ENCODE measurements around the gene DENND4A.
"Not testable (repeated sequence)": the region's sequence is repeated elsewhere in the genome, so short reads cannot be mapped to it uniquely, and the experiment has no call there.

The DENND4A gene

DNA sequence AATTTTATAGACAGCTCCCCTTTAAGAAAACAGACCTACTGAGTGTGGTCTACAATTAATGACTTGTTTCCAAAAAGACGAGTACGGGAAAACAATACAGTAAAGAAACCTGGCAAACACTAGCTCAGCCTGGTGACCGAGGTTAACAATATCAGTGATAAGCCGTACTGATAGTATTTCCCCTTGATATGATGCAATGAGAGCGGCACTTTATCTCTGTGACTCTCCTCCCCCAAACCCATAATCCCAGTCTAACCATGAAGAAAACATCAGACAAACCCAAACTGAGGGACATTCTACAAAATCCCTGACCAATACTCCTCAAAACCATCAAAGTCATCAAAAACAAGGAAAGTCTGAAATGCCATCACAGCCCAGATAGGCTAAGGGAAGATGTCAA is 8.2 kb downstream of the DENND4A start:
- no peak overlapping the region for H3K27ac Mint-ChIP-seq
- H3K4me3 Mint-ChIP-seq, result no peak overlapping the region
- H3K4me1 Mint-ChIP-seq (ENCODE audit: low read depth), result peaks cover 35% of the 10 kb centered on the region
- H3K36me3 Mint-ChIP-seq, result peaks cover 4% of the 10 kb centered on the region
- no peaks in the 10 kb centered on the region for H3K9me3 Mint-ChIP-seq (ENCODE audit: low read depth)
- H3K27me3 Mint-ChIP-seq, result no peaks in the 10 kb centered on the region

DNA sequence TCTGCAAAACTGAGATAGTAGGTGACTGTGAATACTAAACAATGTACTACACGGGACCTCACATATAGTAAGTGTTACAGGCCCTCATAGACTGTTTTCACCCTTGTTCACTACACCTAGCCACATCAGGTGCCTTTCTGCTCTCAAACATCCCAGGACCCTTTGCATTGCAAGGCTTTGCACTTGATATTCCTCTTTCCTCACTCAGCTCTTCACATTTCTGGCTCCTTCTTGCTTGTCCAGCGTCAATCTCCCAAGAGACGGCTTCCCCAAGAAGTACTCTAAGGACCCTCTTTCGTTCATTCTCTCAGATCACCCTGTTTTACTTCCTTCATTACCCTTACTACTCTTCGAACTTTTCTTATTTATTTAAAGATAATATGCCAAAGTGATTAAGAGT is 10.0 kb downstream of the DENND4A start:
- Mint-ChIP-seq H3K27ac (no peak overlapping the region), H3K9me3 (ENCODE audit: low read depth) (no peaks in the 10 kb centered on the region), H3K4me3 (no peak overlapping the region), H3K27me3 (no peaks in the 10 kb centered on the region), H3K36me3 (peaks cover 4% of the 10 kb centered on the region), H3K4me1 (ENCODE audit: low read depth) (peaks cover 33% of the 10 kb centered on the region)

DNA sequence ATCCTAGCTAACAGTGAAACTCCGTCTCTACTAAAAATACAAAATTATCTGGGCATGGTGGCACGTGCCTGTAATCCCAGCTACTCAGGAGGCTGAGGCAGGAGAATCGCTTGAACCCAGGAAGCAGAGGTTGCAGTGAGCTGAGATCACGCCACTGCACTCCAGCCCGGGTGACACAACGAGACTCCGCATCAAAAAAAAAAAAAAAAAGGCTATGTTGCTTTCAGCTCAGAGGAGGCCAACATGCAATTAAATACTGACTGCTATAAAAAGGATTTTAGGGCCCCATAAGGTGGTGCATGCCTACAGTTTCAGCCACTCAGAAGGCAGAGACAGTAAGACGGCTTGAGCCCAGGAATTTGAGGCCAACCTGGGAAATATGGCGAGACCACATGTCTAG is 13.4 kb downstream of the DENND4A start:
- H3K4me3 Mint-ChIP-seq, result peak overlapping the region; percentile 32
- H3K36me3 Mint-ChIP-seq; H3K27me3 Mint-ChIP-seq; H3K9me3 Mint-ChIP-seq (ENCODE audit: low read depth): not testable (repeated sequence)
- H3K4me1 Mint-ChIP-seq (ENCODE audit: low read depth), result peaks cover 35% of the 10 kb centered on the region
- H3K27ac Mint-ChIP-seq, result peak overlapping the region; percentile 6

DNA sequence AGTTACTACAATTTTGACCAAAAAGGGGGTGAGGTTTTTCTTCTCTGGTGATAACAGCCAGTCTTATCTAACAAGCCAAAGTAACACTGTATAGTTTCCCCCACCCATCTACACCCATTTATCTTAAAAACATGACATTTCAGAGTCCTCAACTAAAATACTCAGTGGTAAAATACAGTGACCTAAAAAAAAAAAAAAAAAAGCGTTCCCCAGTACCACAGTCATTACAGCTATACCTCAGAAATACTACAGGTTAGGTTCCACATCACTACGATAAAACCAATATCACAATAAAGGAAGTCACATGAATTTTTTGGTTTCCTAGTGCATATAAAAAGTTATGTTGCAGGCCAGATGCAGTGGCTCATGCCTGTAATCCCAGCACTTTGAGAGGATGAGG is 13.8 kb downstream of the DENND4A start:
- H3K4me1 Mint-ChIP-seq (ENCODE audit: low read depth), result peaks cover 35% of the 10 kb centered on the region
- H3K4me3 Mint-ChIP-seq, result peak overlapping the region; percentile 32
- H3K9me3 Mint-ChIP-seq (ENCODE audit: low read depth), result no peaks in the 10 kb centered on the region
- H3K27ac Mint-ChIP-seq, result peak overlapping the region; percentile 6
- H3K36me3 Mint-ChIP-seq, result peaks cover 4% of the 10 kb centered on the region
- H3K27me3 Mint-ChIP-seq, result no peaks in the 10 kb centered on the region

DNA sequence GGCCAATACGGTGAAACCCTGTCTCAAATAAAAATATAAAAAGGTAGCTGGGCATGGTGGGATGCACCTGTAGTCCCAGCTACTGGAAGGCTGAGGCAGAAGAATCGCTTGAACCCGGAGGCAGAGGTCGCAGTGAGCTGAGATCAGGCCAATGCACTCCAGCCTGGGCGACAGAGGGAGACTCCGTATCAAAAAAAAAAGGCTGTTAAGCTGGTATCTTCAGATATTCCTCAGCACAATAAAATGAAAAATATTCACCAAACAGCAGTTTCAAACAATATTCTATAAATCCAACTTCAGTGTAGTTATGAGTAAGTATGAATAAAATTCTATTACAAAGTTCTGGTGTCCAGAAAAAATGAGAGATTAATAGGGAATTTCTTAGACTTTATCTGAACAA is 14.2 kb downstream of the DENND4A start:
- H3K27me3 Mint-ChIP-seq, result no peaks in the 10 kb centered on the region
- no peak overlapping the region for H3K27ac Mint-ChIP-seq
- no peak overlapping the region for H3K4me3 Mint-ChIP-seq
- peaks cover 6% of the 10 kb centered on the region for H3K36me3 Mint-ChIP-seq
- peaks cover 36% of the 10 kb centered on the region for H3K4me1 Mint-ChIP-seq (ENCODE audit: low read depth)
- no peaks in the 10 kb centered on the region for H3K9me3 Mint-ChIP-seq (ENCODE audit: low read depth)

DNA sequence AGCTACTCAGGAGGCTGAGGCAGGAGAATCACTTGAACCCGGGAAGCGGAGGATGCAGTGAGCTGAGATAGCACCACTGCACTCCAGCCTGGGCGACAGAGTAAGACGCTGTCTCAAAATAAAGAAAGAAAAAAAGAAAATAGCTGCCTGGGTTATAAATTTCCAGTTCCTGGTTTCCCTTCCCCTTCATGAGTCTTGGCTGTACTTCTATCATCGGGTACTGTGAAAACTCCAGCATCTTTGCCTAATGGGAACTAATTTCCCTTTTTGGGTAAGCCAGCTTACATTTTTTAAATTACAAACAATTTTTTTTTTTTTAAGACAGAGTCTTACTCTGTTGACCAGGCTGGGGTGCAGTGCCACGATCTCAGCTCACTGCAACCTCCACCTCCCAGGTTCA is 15.0 kb downstream of the DENND4A start:
- no peak overlapping the region for H3K27ac Mint-ChIP-seq
- H3K27me3 Mint-ChIP-seq, result no peaks in the 10 kb centered on the region
- H3K4me3 Mint-ChIP-seq, result no peak overlapping the region
- H3K4me1 Mint-ChIP-seq (ENCODE audit: low read depth), result peaks cover 38% of the 10 kb centered on the region
- H3K36me3 Mint-ChIP-seq, result peaks cover 8% of the 10 kb centered on the region
- H3K9me3 Mint-ChIP-seq (ENCODE audit: low read depth), result no peaks in the 10 kb centered on the region

DNA sequence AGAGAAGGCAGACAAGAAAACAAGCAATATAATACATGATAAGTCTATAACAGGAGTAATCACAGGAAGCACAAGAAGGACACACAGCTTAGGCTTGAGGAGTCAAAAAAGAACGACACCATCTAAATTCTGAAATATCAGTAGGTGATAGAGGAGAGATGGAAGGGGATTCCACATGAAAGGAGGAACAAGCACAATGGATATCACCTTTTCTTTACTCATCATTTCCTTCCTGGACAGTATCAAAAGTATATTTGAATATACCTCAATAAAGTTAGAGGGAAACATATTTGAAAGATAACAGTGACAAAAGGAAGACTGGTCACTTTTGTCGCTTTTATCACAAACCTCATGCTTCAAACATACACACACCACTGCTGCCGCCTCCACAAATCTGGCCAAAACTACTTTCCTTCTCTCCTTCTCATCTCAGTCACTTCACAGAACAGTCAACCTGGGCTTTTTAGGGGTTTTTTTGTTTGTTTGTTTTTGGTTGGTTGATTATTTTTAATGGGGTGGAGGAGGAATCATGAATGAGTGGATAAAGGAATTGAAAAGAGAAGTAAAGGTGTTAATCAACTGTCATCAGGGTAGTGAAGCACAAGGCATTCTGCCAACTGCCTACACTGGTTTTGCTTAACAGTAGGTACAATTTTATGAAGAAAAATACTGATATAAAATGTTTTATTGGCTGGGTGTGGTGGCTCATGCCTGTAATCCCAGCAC is 18.5 kb downstream of the DENND4A start:
- no peaks in the 10 kb centered on the region for H3K9me3 Mint-ChIP-seq (ENCODE audit: low read depth)
- H3K4me1 Mint-ChIP-seq (ENCODE audit: low read depth), result peaks cover 56% of the 10 kb centered on the region
- no peaks in the 10 kb centered on the region for H3K27me3 Mint-ChIP-seq
- peaks cover 10% of the 10 kb centered on the region for H3K36me3 Mint-ChIP-seq
- H3K27ac Mint-ChIP-seq, result peak overlapping the region; percentile 28
- peak overlapping the region; percentile 54 for H3K4me3 Mint-ChIP-seq

DNA sequence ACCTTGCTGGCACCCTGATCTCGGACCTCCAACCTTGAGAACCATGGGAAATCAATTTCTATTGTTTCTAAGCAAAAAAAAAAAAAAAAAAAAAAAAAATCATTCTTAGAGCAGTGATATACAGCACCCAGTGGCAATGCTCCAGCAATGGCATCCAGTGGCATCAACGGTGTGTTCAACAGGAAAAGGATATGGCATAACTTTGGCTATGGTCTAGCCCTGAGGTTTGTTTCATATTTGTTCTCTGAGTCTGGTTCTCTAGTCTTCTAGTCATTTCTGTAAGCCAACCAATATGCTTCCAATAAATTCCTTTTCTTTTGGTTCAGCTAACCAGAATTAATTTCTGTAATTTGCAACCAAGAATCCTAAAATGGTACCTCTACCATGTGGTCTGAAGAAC is 19.2 kb downstream of the DENND4A start:
- H3K9me3 Mint-ChIP-seq (ENCODE audit: low read depth), result no peaks in the 10 kb centered on the region
- peaks cover 55% of the 10 kb centered on the region for H3K4me1 Mint-ChIP-seq (ENCODE audit: low read depth)

DNA sequence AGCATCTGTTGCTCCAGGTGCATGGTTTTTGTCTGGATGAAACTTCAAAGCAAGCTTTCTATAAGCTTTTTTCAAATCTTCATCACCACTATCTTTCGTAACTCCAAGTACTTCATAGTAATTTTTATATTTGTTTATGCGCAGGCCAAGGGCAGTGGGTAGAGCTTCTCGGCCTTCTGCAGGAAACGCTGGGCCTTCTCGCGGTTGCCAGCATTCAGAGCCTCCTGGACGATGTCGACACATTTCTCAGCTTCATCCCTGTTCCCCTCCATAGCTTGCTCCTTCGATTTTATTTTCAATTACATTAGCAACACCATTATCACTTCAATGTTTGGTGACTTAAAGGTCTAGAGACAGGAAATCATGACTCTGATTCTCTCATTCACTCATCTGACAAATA is 20.2 kb downstream of the DENND4A start:
- Mint-ChIP-seq H3K4me1 (ENCODE audit: low read depth) (peaks cover 65% of the 10 kb centered on the region), H3K27me3 (no peaks in the 10 kb centered on the region), H3K27ac (peak overlapping the region; percentile 12), H3K4me3 (no peak overlapping the region), H3K9me3 (ENCODE audit: low read depth) (no peaks in the 10 kb centered on the region), H3K36me3 (peaks cover 16% of the 10 kb centered on the region)

More for the DNA sequence above, 19.2 kb downstream of the DENND4A start:
- Mint-ChIP-seq H3K27me3 (no peaks in the 10 kb centered on the region), H3K27ac (no peak overlapping the region), H3K4me3 (peak overlapping the region; percentile 54), H3K36me3 (peaks cover 13% of the 10 kb centered on the region)

DNA sequence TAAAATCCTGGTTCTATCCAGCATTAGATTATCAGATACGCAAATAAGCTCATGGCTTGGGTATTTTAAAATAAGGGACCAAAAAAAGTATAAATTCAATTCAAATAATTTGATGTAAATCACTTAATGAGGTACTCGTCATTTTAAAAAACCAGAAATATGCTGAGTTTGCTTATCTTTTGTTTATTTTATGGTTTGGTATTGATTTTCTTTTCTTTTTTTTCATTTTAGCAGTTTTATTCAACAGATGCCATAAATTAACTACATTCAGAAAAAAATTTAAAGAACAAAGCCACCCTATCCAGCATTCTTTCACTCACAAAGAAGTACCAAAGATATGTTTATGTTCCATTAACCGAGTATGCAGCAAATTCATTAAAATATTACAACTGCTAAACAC is 22.6 kb downstream of the DENND4A start:
- H3K36me3 Mint-ChIP-seq, result peaks cover 22% of the 10 kb centered on the region
- no peak overlapping the region for H3K4me3 Mint-ChIP-seq
- peaks cover 70% of the 10 kb centered on the region for H3K4me1 Mint-ChIP-seq (ENCODE audit: low read depth)
- H3K27me3 Mint-ChIP-seq, result no peaks in the 10 kb centered on the region
- no peaks in the 10 kb centered on the region for H3K9me3 Mint-ChIP-seq (ENCODE audit: low read depth)
- no peak overlapping the region for H3K27ac Mint-ChIP-seq

DNA sequence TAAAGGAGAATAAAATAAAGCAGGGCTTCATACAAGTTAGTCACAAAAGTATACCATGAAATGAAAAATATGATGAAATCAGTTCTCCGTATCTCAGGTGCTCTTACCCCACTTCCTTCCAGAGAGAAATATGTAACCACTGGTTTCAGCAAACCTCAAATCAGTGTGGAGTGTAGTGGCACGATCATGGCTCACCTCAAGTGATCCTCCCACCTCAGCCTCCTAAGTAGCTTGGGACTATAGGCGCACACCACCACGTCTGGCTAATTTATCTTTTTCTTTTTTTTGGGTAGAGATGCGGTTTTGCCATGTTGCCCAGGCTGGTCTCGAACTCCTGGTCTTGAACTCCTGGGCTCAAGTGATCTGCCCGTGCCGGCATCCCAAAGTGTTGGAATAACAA is 24.2 kb downstream of the DENND4A start:
- no peak overlapping the region for H3K4me3 Mint-ChIP-seq
- no peaks in the 10 kb centered on the region for H3K27me3 Mint-ChIP-seq
- H3K27ac Mint-ChIP-seq, result no peak overlapping the region
- H3K9me3 Mint-ChIP-seq (ENCODE audit: low read depth), result no peaks in the 10 kb centered on the region
- H3K4me1 Mint-ChIP-seq (ENCODE audit: low read depth), result peaks cover 66% of the 10 kb centered on the region
- H3K36me3 Mint-ChIP-seq, result peaks cover 16% of the 10 kb centered on the region

DNA sequence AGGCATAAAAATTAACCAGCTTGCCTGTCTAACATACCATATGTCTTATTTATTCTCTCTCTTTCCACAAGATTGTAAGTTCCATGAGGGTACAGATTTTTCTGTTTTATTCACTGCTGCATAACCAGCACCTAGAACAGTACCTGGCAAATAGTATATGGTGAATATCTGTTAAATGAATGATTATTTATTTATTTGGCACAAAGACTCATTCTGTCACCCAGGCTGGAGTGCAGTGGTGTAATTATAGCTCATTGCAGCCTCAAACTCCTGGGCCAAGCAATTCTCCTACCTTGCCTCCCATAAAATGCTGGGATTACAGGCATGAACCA is 24.9 kb downstream of the DENND4A start:
- H3K36me3 Mint-ChIP-seq, result peaks cover 16% of the 10 kb centered on the region
- H3K27me3 Mint-ChIP-seq, result no peaks in the 10 kb centered on the region
- H3K9me3 Mint-ChIP-seq (ENCODE audit: low read depth), result no peaks in the 10 kb centered on the region
- peaks cover 72% of the 10 kb centered on the region for H3K4me1 Mint-ChIP-seq (ENCODE audit: low read depth)
- H3K4me3 Mint-ChIP-seq, result no peak overlapping the region
- H3K27ac Mint-ChIP-seq, result no peak overlapping the region

DNA sequence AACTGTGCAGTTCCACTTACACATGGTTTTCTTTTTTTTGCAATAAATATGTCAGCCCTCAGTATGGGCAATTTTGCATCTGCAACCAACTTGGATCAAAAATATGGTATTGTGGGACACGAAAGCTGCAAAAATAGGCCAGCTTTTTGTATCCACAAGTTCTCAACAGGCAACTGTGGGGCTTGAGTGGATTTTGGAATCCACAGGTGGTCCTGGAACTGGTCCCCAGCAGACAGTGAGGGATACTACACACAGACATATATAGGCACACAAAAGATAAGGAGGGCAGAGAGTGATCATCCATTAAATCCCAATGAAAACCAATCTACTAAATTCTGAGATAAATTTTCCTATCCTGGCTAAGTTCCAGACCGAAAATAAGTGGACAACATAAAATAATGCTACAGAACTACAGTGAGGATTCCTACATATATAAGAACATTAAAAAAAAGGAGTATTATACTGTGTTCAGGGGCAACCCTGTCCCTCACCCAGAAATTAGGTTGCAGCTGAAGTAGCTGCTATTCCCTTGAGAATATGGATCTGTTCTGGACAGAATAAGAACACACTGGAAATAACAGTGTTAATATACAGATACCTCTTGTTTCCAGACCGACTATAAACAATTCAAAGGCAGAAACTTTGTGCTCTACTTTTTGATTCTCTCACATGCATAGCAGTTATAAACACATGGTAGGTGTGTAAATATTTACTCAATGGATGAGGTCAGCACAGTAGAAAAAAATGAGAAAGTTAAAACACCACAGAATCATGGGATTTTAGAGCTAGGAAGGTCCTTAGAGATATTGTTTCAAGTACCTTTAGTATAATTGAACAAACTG is 25.4 kb downstream of the DENND4A start:
- Mint-ChIP-seq H3K27ac (peak overlapping the region; percentile 28), H3K9me3 (ENCODE audit: low read depth) (no peaks in the 10 kb centered on the region), H3K36me3 (peaks cover 13% of the 10 kb centered on the region), H3K27me3 (no peaks in the 10 kb centered on the region), H3K4me3 (peak overlapping the region; percentile 8), H3K4me1 (ENCODE audit: low read depth) (peaks cover 69% of the 10 kb centered on the region)

DNA sequence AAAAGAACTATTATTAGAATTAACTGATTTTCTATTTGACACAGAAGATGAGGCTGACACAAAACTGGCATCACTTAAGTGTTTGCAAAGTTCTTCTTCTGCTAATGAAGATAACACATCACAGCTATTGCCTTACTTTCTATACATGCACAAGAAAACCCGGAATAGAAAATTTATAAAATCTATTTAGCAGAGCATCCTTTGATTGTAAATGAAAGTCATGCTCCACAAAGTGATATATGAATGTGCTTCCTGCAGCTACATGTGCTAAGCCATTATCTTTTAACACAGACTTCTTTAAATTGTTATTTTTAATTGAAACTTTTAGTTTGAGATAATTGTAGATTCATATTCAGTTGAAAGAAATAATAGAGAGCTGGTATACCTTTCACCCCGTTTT is 27.0 kb downstream of the DENND4A start:
- no peaks in the 10 kb centered on the region for H3K27me3 Mint-ChIP-seq
- H3K4me1 Mint-ChIP-seq (ENCODE audit: low read depth), result peaks cover 62% of the 10 kb centered on the region

DNA sequence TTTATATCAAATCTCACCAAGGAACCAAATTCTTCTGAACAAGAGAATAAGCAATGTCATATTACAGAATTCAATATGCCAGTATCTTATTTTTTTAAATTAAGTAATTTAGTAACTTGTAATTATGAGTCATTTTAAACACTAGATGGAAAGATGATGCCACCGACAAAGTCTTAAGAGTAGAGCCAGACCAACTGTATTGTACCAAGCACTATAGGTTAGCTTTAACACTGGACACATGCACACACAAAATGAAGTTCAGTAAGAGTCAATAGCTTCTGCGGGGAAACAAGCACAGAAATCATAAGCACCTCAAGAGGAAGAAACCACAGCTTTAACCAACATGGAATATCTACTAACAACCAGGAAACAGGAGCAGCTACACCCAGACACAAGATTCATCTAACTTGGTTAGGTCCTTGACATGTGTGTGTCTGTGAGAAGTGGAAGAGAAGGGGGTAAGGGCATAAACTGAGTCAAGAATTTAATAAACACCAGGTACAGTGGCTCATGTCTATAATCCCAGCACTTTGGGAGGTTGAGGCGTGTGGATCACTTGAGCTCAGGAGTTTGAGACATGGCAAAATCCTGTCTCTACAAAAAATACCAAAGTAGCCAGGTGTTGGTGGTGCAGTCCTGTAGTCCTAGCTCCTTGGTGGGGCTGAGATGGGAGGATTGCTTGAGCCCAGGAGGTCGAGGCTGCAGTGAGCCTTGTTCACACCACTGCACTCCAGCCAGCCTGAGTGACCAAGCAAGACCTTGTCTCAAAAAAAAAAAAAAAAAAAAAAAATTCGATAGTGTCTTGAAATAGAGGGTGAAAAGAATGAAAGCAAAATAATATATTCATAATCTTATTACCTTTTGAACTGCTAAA is 28.9 kb downstream of the DENND4A start:
- no peaks in the 10 kb centered on the region for H3K27me3 Mint-ChIP-seq
- no peak overlapping the region for H3K4me3 Mint-ChIP-seq
- H3K9me3 Mint-ChIP-seq (ENCODE audit: low read depth), result no peaks in the 10 kb centered on the region
- no peak overlapping the region for H3K27ac Mint-ChIP-seq
- peaks cover 49% of the 10 kb centered on the region for H3K4me1 Mint-ChIP-seq (ENCODE audit: low read depth)
- peaks cover 10% of the 10 kb centered on the region for H3K36me3 Mint-ChIP-seq

More for the DNA sequence above, 27.0 kb downstream of the DENND4A start:
- Mint-ChIP-seq H3K9me3 (ENCODE audit: low read depth) (no peaks in the 10 kb centered on the region), H3K4me3 (no peak overlapping the region), H3K27ac (no peak overlapping the region), H3K36me3 (peaks cover 13% of the 10 kb centered on the region)
